Measurements from ENCODE around the gene OSBP2.

GRCh38 chr22:30752771-30753170, 58.1 kb downstream of the OSBP2 start:
- TF ChIP-seq GATA3 (IDR thresholded peaks at IDR 0.05; ENCODE audit: low read depth, low read length) (no peak), GATA2 (IDR thresholded peaks at IDR 0.05; ENCODE audit: low read depth, low read length) (no peak)
